GM12864 (cell line): ENCODE measurements around the gene LTBP2.

ENCODE experiments used
- DNase-seq: peaks from one replicate; pipeline ENCODE4 v3.0.0-alpha.2; 2011; ENCODE audit warnings: low read depth
- H3K4me3 ChIP-seq: 2 replicates; pipeline ENCODE4 v1.5.1; 2011; ENCODE audit warnings: mild to moderate bottlenecking, low read depth, low read length, control low read depth
- TF ChIP-seq, protein P1 (sequence below): IDR thresholded peaks from 2 replicates; pipeline ENCODE4 v1.5.1; 2011; ENCODE audit warnings: low read depth, mild to moderate bottlenecking, moderate library complexity, low read length, control low read depth, inconsistent platforms; ENCODE audit errors: missing control alignments

LTBP2 gene

DNA sequence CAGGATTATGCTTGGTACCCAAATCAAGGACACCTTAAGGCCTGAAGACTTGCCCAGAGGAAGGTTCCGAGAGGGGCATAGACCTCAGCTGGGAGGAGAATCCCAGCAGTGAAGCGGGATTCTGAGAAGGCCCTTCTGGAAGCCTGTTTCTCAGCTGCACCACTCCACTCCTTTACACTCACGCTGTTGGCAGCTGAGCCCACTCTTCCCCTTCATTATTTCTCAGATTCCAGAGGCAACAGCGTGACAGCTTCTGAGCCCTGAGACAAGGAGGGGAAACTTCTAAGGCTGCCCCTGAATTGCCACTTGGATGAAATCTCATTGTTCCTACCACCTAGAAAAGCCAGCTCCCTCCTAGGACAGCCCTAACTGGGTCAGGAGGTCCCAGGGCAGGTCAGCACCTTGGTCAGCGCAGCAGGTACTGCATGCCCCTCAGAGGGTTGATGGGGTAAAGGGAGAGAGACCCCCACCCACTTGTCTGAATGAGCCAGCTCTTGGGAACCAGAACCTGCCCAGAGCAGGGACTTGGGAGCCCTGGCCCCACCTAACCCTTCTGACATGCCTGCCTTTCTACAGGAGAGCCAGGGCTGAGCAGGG is 64.6 kb downstream of the LTBP2 start:
- no peak for DNase-seq
- H3K4me3 ChIP-seq, result no peak overlapping the region
- TF ChIP-seq, protein P1, sequence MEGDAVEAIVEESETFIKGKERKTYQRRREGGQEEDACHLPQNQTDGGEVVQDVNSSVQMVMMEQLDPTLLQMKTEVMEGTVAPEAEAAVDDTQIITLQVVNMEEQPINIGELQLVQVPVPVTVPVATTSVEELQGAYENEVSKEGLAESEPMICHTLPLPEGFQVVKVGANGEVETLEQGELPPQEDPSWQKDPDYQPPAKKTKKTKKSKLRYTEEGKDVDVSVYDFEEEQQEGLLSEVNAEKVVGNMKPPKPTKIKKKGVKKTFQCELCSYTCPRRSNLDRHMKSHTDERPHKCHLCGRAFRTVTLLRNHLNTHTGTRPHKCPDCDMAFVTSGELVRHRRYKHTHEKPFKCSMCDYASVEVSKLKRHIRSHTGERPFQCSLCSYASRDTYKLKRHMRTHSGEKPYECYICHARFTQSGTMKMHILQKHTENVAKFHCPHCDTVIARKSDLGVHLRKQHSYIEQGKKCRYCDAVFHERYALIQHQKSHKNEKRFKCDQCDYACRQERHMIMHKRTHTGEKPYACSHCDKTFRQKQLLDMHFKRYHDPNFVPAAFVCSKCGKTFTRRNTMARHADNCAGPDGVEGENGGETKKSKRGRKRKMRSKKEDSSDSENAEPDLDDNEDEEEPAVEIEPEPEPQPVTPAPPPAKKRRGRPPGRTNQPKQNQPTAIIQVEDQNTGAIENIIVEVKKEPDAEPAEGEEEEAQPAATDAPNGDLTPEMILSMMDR, result no peak

DNA sequence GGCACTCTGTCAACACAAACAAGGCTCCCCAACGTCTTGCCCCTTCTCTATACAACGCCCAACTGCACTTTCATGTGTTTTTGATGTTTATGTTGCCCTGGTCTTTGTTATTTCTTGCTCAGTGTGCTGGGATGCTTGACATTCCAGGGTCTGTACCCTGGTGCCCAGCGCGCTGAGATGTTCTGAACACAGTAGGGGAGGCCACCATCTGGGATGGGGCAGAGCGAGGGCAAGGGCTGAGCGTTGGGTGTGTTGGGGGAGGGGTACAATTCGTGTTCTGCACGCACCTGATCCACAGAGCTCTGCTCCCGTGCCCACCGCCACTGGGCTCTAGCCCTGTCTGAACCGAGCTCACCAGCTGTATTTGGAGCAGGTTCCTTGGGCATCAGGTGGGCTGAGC is 65.6 kb downstream of the LTBP2 start:
- DNase-seq, result no peak
- TF ChIP-seq, protein P1, result no peak
- no peak overlapping the region for H3K4me3 ChIP-seq

DNA sequence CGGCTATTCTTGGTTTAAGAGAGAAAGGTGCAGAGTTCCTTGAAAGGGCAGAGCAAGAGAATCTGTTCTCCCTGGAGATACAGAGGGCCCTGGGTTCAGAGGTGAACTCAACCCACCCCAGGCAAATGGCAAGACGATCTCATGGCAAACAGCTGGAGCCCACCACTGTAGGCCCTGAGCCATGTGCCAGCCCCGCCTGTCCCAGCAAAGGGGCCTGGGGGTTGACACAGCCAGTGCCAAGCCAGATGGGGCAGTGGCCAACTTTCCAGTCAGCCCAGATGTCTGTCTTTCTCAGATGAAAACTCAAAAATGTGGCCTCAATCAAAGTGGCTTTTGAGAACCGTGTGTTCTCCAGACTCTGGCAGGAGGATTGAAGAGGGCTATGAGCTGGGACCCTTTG is 66.7 kb downstream of the LTBP2 start:
- TF ChIP-seq, protein P1, result no peak
- no peak overlapping the region for H3K4me3 ChIP-seq
- DNase-seq, result no peak

DNA sequence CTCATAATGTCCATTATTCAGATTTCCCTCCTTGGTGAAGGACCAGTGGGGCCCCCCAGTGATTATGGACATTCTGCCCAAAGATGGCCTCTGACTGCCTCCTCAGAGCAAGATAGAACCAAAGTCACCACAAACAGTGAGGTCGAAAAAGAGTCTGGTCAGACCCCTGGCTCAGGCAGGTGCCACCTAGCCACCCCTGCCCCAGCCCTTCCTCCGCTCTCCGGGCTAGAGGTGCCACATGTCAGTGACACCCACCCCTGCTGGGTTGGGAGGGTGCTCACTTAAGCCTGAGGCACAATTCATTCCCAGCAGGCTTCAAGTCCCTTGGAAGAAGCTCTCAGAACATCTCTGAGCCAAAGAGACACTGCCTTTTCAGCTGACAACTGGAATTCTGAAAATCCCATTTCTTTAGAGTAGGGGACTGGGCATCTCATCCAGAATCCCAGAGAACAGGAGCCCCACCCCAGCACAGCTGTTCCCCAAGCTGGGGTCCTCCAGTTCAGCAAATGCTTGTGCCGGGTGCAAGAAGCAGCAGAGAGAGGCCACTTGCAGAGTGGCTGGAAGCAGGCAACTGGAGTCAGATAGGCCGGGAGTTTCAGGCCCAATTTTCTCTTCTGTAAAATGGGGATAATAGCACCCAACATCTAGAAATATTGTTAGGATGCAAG is 68.1 kb downstream of the LTBP2 start:
- TF ChIP-seq, protein P1, result no peak
- no peak overlapping the region for H3K4me3 ChIP-seq
- DNase-seq, result no peak

DNA sequence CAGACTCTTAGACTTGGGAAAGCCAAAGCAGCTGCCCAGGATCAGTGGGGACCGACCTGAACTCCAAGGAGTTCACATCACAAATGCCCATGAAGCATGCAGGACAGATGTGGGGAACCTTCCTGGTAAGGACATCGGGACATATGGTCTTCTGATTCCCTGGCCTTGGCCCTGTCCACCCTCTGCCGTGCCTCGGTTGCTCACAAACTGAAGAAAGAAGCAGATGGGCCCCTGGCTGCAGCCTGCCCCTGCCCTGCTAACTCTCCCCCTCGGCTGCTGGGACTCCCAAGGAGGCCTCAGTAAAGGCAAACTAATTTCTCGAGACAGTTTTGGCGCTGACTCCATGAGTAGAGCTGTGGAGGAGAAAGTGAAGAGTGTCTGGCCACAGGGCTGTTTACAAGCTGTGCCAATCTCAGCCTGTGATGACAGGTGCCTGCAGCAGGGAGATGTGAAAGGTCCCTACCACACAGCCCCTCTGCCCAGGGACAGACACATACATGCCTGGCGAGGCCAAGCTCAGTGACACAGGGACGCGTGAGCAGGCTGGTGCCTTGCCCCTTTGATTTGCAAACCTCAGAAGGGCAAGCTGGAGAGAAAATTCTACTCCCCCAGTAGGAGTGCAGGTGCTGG is 69.9 kb downstream of the LTBP2 start:
- TF ChIP-seq, protein P1, result no peak
- DNase-seq, result no peak
- no peak overlapping the region for H3K4me3 ChIP-seq

DNA sequence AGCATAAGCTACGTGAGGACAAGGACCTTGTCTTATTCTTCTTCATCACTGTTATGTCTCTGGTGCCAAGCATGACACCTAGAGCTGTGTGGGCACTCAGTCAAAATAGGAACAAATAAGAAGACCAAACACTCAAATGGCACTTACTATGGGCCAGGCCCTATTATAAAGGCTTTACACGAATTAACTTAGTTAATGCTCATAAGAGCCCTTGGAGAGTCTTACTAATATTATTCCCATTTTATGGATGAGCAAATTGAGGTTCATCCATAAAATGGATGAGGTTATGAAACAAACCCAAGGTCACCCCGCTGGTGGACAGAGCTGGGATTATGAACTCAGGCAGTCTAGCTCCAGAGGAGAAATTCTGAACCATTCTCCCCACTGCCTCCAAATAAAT is 70.8 kb downstream of the LTBP2 start:
- no peak overlapping the region for H3K4me3 ChIP-seq
- no peak for DNase-seq
- TF ChIP-seq, protein P1, result no peak
